Stimulated activated CD4-positive, alpha-beta T cell treated with anti-CD3 and anti-CD28 coated beads, TNF-alpha, amount 100 ng/mL, for 24 hours (primary cell): Measurements from ENCODE around the gene SLC38A1.
A peak's percentile ranks its signal among the peaks of the same experiment; 100 is the strongest.
"Not testable (repeated sequence)": the region's sequence is repeated elsewhere in the genome, so short reads cannot be mapped to it uniquely, and the experiment has no call there.

Experiments
- DNase-seq, 3 experiments: peaks; one replicate each; pipeline ENCODE4 v3.0.0-alpha.2; 2020; ENCODE audit warnings: low read depth in 3 of 3

Gene SLC38A1

GRCh38 chr12:46268583-46269428 lies at the start of gene SLC38A1:
SLC38A1 (minus strand) TSS chr12:46269043; CDS start chr12:46239800, 29,243 bp downstream.
- DNase-seq = peak; percentile 67 to 80 (median 76)

- DNase-seq = no peak
Observed at GRCh38 chr12:46318037-46318436, 49.2 kb upstream of the SLC38A1 start.

DNA sequence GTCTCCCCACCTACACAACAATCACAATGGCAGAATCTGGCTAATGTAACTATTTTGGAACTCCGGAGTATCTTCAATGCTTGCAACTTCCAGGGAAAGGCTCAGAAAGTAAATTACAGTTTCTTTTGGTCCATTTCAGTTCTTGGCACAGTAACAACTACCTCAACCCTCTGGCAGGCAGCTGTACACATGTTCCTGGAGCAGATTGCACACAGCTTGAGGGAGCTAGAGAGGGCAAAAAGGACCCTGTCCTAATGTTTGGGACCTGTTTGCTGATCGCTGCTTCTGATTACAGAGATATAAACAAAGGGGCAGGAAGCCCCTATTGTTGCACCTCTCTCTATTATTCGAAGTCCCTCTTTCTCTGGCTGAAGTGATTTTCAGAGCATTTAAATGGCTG lies 35.2 kb upstream of the SLC38A1 start:
- no peak for DNase-seq

- DNase-seq = peak; percentile 12 to 23 (median 13)
Observed at GRCh38 chr12:46303039-46303666, 34.3 kb upstream of the SLC38A1 start.

DNA sequence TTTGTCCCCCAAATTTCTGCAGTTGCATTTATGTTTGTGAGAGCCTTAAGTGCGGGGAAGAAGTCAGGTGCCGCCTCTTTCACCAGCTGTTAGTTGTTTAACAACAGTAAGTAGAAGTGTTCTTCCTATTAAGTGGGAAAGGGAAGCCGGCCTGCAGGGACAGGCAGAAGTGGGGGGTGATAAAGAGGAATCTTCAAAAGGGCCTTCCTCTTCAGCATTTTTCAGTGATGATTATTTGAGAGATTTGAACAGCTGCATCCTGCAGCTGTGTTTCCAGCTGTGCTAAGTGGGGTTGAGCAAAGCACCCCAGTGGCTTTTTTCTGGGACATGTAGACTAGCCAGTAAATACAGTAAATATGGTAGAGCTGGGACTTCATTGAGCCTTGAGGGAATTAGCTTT lies 32.1 kb upstream of the SLC38A1 start:
- no peak for DNase-seq

GRCh38 chr12:46299851-46300250 lies 31.0 kb upstream of the SLC38A1 start:
- DNase-seq = no peak

DNA sequence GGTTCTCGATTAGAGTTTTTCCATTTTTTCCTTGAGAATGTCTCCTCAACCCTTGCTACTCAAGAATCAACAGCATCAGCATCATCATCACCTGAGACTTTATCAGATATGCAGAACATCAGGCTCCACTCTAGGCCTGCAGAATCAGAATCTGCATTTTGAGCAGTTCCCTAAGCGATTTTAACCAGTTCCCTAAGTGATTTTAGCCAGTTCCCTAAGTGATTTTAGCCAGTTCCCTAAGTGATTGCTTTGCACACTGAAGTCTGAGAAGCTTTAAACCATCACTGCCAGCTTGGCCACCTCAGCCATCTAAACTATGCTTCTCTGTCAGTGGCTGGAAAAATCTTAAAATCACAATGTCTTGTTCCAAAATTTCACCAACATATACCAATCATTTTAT lies 29.4 kb upstream of the SLC38A1 start:
- DNase-seq = no peak

GRCh38 chr12:46296822-46297221 lies 28.0 kb upstream of the SLC38A1 start:
- no peak for DNase-seq

GRCh38 chr12:46292754-46293402 lies 24.0 kb upstream of the SLC38A1 start:
- no peak for DNase-seq

GRCh38 chr12:46291953-46292352 lies 23.1 kb upstream of the SLC38A1 start:
- not testable (repeated sequence) for DNase-seq

DNA sequence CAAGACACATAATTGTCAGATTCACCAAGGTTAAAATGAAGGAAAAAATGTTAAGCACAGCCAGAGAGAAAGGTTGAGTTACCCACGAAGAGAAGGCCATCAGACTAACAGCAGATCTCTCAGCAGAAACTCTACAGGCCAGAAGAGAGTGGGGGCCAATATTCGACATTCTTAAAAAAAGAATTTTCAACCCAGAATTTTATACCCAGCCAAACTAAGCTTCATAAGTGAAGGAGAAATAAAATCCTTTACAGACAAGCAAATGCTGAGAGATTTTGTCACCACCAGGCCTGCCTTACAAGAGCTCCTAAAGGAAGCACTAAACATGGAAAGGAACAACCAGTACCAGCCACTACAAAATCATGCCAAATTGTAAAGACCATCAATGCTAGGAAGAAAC lies 16.3 kb upstream of the SLC38A1 start:
- not testable (repeated sequence) for DNase-seq

GRCh38 chr12:46282829-46283228 lies 14.0 kb upstream of the SLC38A1 start:
- no peak for DNase-seq

- DNase-seq = no peak
Observed at GRCh38 chr12:46276756-46277155, 7.9 kb upstream of the SLC38A1 start.

DNA sequence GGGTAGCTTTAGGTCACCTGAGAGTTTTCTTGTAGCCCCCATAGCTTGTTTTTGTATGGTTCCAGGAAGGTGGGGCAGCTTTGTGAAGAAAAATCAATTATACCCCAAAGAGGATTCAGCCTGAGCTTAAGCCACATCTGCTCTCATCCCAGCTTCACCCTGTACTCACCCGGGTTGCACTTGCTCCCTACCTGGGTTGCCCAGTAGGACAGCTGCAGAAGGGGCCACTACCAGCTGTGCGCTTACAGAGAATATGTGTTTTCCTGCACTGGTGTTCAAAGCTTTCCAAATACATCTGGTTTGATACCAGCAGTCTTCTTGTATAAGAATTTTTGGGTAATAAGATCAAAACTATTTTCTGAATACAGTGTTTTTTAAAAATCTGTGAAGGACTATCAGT lies 3.0 kb upstream of the SLC38A1 start:
- no peak for DNase-seq

DNA sequence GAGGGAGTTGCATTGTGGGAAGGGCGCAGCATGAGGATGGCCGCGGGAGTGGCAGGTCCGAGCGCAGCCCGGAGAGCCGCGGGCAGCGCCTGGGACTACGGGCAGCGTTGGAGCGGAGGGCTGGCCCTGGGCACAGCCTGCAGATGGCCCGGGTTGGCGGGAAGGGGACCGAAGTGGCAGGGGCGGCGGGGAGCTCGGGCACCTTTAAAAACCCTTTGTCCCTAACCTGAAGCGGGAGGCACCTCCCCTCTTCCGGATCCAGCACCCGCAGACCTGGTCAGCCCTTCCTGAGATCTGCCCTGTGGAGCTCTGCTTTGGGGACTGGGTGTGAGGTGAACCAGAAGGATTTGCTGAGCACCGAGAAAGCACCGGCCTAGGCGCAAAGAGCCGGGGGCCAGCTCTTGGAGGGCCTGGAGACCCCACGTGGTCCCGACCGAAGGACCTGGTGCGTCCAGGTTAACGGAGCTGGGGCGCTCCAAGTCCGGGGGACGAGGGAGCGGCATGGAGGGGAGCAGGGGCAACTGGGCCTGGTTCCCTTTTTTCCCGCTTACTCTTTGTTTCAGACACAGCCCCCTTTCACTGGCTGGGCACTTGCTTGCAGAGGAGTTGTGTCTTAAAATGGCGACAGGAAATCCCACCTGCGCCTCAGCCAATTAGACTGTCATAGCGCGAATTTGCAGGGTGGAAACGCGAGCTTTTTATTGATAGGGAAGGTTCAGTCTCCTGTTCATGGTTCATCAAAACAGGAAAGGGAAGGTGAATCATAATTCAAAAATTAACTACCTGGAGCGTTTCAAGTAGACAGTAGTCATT lies 792 bp upstream of the SLC38A1 start:
- DNase-seq = peak; percentile 55 to 70 (median 69)

GRCh38 chr12:46267825-46268582 lies 839 bp downstream of the SLC38A1 start:
- DNase-seq = peak; percentile 6 to 37 (median 26)

GRCh38 chr12:46267575-46267824 lies 1.3 kb downstream of the SLC38A1 start:
- DNase-seq = peak in 2 of 3 experiments; percentile 7 to 31

GRCh38 chr12:46266869-46267574 lies 1.8 kb downstream of the SLC38A1 start:
- peak; percentile 35 to 52 (median 39) for DNase-seq

- peak in 2 of 3 experiments; percentile 16 to 33 for DNase-seq
Observed at GRCh38 chr12:46266382-46266791, 2.5 kb downstream of the SLC38A1 start.

DNA sequence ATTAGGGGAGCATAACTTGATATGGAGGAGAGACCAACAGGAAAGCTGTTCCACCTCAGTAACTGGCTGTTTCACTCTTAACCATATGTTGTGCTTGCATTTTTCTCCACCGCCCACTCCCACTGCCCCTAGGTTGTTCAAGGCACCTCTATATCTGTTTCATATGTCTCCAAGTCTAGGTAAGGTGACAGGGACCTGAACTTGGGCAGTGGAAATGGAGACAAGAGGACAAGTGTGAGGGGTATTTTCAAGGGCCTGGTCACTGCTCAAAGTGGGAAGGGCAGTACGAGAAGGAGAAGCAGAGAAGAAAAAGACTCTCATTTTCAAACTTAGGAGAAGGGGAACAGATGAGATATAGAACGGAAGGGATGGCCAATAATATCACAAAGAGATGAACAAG lies 3.1 kb downstream of the SLC38A1 start:
- peak in 1 of 3 experiments; percentile 21 for DNase-seq

DNA sequence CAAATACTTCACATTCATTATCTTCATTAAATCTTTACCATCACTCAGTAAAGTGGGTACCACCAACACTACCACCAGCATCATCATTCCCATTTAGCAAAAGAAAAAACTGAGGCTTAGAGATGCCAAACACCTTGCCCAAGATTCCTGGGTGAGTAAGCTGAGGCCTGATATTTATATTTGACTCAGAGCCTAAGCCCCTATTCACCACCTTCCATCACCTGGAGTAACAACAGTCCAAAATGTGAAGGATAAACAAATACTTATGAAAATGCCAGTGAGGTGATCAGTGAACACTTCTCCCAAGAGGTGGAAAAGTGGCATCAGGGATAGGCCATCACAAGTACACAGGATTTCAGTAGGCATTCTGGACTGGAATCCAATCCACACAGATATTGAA lies 3.7 kb downstream of the SLC38A1 start:
- no peak for DNase-seq
